ENCODE results near the gene ARMC8.

DNA sequence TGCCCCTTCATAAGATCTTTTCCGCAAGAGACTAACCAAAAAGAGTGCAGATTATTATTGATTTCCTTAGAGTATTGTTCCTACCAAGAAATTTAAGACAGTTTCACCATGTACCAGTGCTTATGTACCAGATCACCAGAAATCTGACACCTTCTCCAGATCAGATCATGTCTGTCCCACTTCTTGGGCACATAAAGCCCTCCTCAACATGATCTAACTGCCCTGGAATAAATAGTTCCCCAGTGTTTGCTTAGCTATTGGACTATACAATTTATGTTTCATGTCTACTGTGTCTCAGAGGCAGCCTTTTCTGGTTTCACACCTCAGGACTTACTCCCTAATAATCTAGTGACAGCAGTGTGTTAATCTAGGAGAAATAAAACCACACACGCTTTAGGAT is 95.7 kb downstream of the ARMC8 start:
- TF ChIP-seq RARB (CRISPR knock-in tag; IDR thresholded peaks at IDR 0.05): no peak
- TF ChIP-seq, protein P1, sequence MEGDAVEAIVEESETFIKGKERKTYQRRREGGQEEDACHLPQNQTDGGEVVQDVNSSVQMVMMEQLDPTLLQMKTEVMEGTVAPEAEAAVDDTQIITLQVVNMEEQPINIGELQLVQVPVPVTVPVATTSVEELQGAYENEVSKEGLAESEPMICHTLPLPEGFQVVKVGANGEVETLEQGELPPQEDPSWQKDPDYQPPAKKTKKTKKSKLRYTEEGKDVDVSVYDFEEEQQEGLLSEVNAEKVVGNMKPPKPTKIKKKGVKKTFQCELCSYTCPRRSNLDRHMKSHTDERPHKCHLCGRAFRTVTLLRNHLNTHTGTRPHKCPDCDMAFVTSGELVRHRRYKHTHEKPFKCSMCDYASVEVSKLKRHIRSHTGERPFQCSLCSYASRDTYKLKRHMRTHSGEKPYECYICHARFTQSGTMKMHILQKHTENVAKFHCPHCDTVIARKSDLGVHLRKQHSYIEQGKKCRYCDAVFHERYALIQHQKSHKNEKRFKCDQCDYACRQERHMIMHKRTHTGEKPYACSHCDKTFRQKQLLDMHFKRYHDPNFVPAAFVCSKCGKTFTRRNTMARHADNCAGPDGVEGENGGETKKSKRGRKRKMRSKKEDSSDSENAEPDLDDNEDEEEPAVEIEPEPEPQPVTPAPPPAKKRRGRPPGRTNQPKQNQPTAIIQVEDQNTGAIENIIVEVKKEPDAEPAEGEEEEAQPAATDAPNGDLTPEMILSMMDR (IDR thresholded peaks at IDR 0.05): no peak
- no peak for TF ChIP-seq MYC (IDR thresholded peaks at IDR 0.05; ENCODE audit: borderline replicate concordance, low read length)
- TF ChIP-seq GATA3 (IDR thresholded peaks at IDR 0.05; ENCODE audit: borderline replicate concordance): no peak
- TF ChIP-seq RCOR1 (IDR thresholded peaks at IDR 0.05; ENCODE audit: low read depth, low read length): no peak
